ENCODE results near the gene IL2. TPM values are rescaled to one million over a fixed set of nuclear protein-coding genes. Genes with fewer than 3 reads are reported as not detected.

The IL2 gene
- not detected in 2 replicates for total RNA-seq

GRCh38 chr4:122456231-122457116, at the start of gene IL2:
IL2 (minus strand) TSS chr4:122456725; CDS start chr4:122456440, 285 bp downstream.

Other genes starting within 250 kb of the IL2 start
- not detected in 2 replicates for gene ADAD1, start 77.7 kb downstream of the IL2 start, total RNA-seq
- gene IL21, start 164.3 kb upstream of the IL2 start, total RNA-seq: not detected in 2 replicates

Measured in smooth muscle cell of the pulmonary artery (primary cell).